ENCODE data around the gene ACACA. TPM values are rescaled to one million over a fixed set of nuclear protein-coding genes. Genes with fewer than 3 reads are reported as not detected.

ACACA gene
- total and polyA plus RNA-seq, 12 donors = 18.2 to 112 (median 70.4) TPM

- DNase-seq = no peak
- H3K4me1 ChIP-seq (replicated peaks in 1 of 2) = no peaks in the 10 kb centered on the region
- H3K9me3 ChIP-seq (replicated peaks in 1 of 3) = no peaks in the 10 kb centered on the region
- WGBS, 4 donors = 82 to 92% (median 88%) methylated on average over 2 to 3 of the region's 3 CpGs
- H3K4me3 ChIP-seq = no peak overlapping the region
- intact Hi-C loops (cut with DNase I) = no loop called here
- TF ChIP-seq POLR2A (IDR thresholded peaks at IDR 0.05) (no peak), CTCF (IDR thresholded peaks at IDR 0.05) (no peak)
- H3K36me3 ChIP-seq (replicated peaks in 1 of 2) = peaks cover 0 to 24% of the 10 kb centered on the region in 2 donors
- no peak overlapping the region for H3K27ac ChIP-seq
- H3K27me3 ChIP-seq = no peaks in the 10 kb centered on the region
Observed at GRCh38 chr17:37086948-37087347, 319.7 kb downstream of the ACACA start.

GRCh38 chr17:37086334-37086733 lies 320.3 kb downstream of the ACACA start:
- intact Hi-C loops (cut with DNase I) = no loop called here
- H3K4me1 ChIP-seq (replicated peaks in 1 of 2) = no peaks in the 10 kb centered on the region

GRCh38 chr17:37084372-37084771 lies 322.3 kb downstream of the ACACA start:
- 54 to 61% (median 57%) methylated on average over 5 of the region's 5 CpGs for WGBS, 4 donors
- DNase-seq = no peak
- H3K36me3 ChIP-seq (replicated peaks in 1 of 2) = peaks cover 0 to 24% of the 10 kb centered on the region in 2 donors
- intact Hi-C loops (cut with DNase I) = no loop called here
- H3K4me1 ChIP-seq (replicated peaks in 1 of 2) = no peaks in the 10 kb centered on the region
- H3K9me3 ChIP-seq (replicated peaks in 1 of 3) = no peaks in the 10 kb centered on the region
- H3K27me3 ChIP-seq = no peaks in the 10 kb centered on the region
- no peak overlapping the region for H3K27ac ChIP-seq
- no peak overlapping the region for H3K4me3 ChIP-seq
- TF ChIP-seq POLR2A (IDR thresholded peaks at IDR 0.05) = no peak
- TF ChIP-seq CTCF (IDR thresholded peaks at IDR 0.05) = no peak

More at GRCh38 chr17:37086334-37086733, 320.3 kb downstream of the ACACA start:
- Histone ChIP-seq H3K9me3 (replicated peaks in 1 of 3) (no peaks in the 10 kb centered on the region), H3K36me3 (replicated peaks in 1 of 2) (peaks cover 0 to 24% of the 10 kb centered on the region in 2 donors), H3K27ac (no peak overlapping the region), H3K4me3 (no peak overlapping the region), H3K27me3 (no peaks in the 10 kb centered on the region)
- TF ChIP-seq CTCF (IDR thresholded peaks at IDR 0.05) = no peak
- TF ChIP-seq POLR2A (IDR thresholded peaks at IDR 0.05) = no peak
- WGBS, 4 donors = 83 to 92% (median 85%) methylated on average over 3 of the region's 3 CpGs
- peak in 4 of 7 donors; percentile 28 to 61 (median 40) for DNase-seq

GRCh38 chr17:37083456-37083855 lies 323.2 kb downstream of the ACACA start:
- TF ChIP-seq POLR2A (IDR thresholded peaks at IDR 0.05) (no peak), CTCF (IDR thresholded peaks at IDR 0.05) (no peak)
- Histone ChIP-seq H3K27ac (no peak overlapping the region), H3K4me1 (replicated peaks in 1 of 2) (no peaks in the 10 kb centered on the region), H3K9me3 (replicated peaks in 1 of 3) (no peaks in the 10 kb centered on the region), H3K27me3 (no peaks in the 10 kb centered on the region), H3K4me3 (no peak overlapping the region), H3K36me3 (replicated peaks in 1 of 2) (peaks cover 0 to 24% of the 10 kb centered on the region in 2 donors)
- no peak for DNase-seq
- WGBS, 4 donors = 82 to 93% (median 85%) methylated on average over 6 of the region's 6 CpGs
- intact Hi-C loops (cut with DNase I) = no loop called here

Measured in adrenal gland (tissue), 12 donors.